Gastroesophageal sphincter (tissue), 4 donors: ENCODE results near the gene NAV2. TPM values are rescaled to one million over a fixed set of nuclear protein-coding genes. Genes with fewer than 3 reads are reported as not detected.

Source experiments
- ATAC-seq: fragments of 150-250 bp; one replicate; pipeline ENCODE4 v1.9.1; 2016; ENCODE audit warnings: mild to moderate bottlenecking, moderate library complexity
- H3K27ac ChIP-seq, 4 donors: fragments of 200-600 bp; sonication (generic) in 3 of 4; 1 replicate in 3 of 4; 2 replicates in 1 of 4; pipeline ENCODE4 v1.5.1; 2016 to 2019
- H3K27me3 ChIP-seq: fragments of 200-600 bp; sonication (generic); one replicate; pipeline ENCODE4 v1.5.1; 2019
- H3K36me3 ChIP-seq, 2 donors: fragments of 200-600 bp; sonication (generic); one replicate each; pipeline ENCODE4 v1.5.1; 2019; ENCODE audit warnings: control low read depth in 1 of 2
- H3K4me1 ChIP-seq, 3 donors: fragments of 200-600 bp; sonication (generic); 1 replicate in 2 of 3; 2 replicates in 1 of 3; pipeline ENCODE4 v1.5.1; 2016 to 2019; ENCODE audit warnings: control low read depth in 2 of 3
- H3K4me3 ChIP-seq, 2 donors: fragments of 200-600 bp; sonication (generic); one replicate each; pipeline ENCODE4 v1.5.1; 2019; ENCODE audit warnings: mild to moderate bottlenecking in 1 of 2, moderate library complexity in 1 of 2
- H3K9me3 ChIP-seq, 3 donors: fragments of 200-600 bp; sonication (generic); one replicate each; pipeline ENCODE4 v1.5.1; 2017 to 2019; ENCODE audit warnings: control low read depth in 2 of 3
- CTCF ChIP-seq, 4 experiments: fragments of 200-600 bp in 2 of 4; fragments of 450-650 bp in 2 of 4; sonication (generic) in 1 of 4; IDR thresholded peaks; one replicate each; pipeline ENCODE4 v1.5.1; 2017 to 2019; ENCODE audit warnings: antibody characterized with exemption in 4 of 4, mild to moderate bottlenecking in 2 of 4, moderate library complexity in 2 of 4
- EP300 ChIP-seq: sonication (generic); formaldehyde crosslinking; IDR thresholded peaks from one replicate; pipeline ENCODE4 v1.6.1; 2017; ENCODE audit warnings: antibody characterized with exemption, mild to moderate bottlenecking
- POLR2A ChIP-seq, 2 donors: fragments of 450-650 bp; IDR thresholded peaks; one replicate each; pipeline ENCODE4 v1.6.1; 2017; ENCODE audit warnings: antibody characterized with exemption in 2 of 2, mild to moderate bottlenecking in 2 of 2, moderate library complexity in 1 of 2
- POLR2AphosphoS5 ChIP-seq: sonication (generic); formaldehyde crosslinking; IDR thresholded peaks from one replicate; pipeline ENCODE4 v1.6.1; 2017; ENCODE audit warnings: antibody characterized with exemption
- WGBS, 2 donors: methylation state at CpG; one replicate each; pipeline ENCODE4 v1.1.5; 2018; ENCODE audit warnings: low coverage in 1 of 2; 5-methylcytosine and 5-hydroxymethylcytosine counted together
- total RNA-seq, 4 donors: library from RNA; depleted of rRNA; stranded (reverse); fragments of >200 nt; gene quantifications; one replicate each; pipeline ENCODE4 v1.1.0, GENCODE V29; 2016

Gene NAV2
- total RNA-seq, 4 donors from 2014 or later: 19.5 to 57.1 (median 43.4) TPM

- H3K4me3 ChIP-seq: no peak overlapping the region
- no peak overlapping the region for H3K27ac ChIP-seq
- H3K27me3 ChIP-seq: no peaks in the 10 kb centered on the region
- ATAC-seq: no peak
- 41 to 68% methylated on average over 4 of the region's 4 CpGs for WGBS, 2 donors
- H3K4me1 ChIP-seq: peaks cover 0 to 39% (median 0%) of the 10 kb centered on the region in 3 donors
- H3K36me3 ChIP-seq: peaks cover 0 to 12% of the 10 kb centered on the region in 2 donors
- no peak for TF ChIP-seq EP300
- no peak for TF ChIP-seq CTCF (IDR thresholded peaks at IDR 0.05)
- no peak for TF ChIP-seq POLR2AphosphoS5
- no peak for TF ChIP-seq POLR2A (IDR thresholded peaks at IDR 0.05)
- H3K9me3 ChIP-seq: no peaks in the 10 kb centered on the region
These were observed 126.5 kb downstream of the NAV2 start for GRCh38 chr11:19838994-19839768.

- no peaks in the 10 kb centered on the region for H3K27me3 ChIP-seq
- H3K36me3 ChIP-seq: peaks cover 0 to 4% of the 10 kb centered on the region in 2 donors
- H3K4me3 ChIP-seq: no peak overlapping the region
- TF ChIP-seq CTCF (IDR thresholded peaks at IDR 0.05) (no peak), POLR2A (IDR thresholded peaks at IDR 0.05) (no peak), EP300 (no peak), POLR2AphosphoS5 (no peak)
- H3K9me3 ChIP-seq: no peaks in the 10 kb centered on the region
- H3K4me1 ChIP-seq: peaks cover 0 to 45% (median 0%) of the 10 kb centered on the region in 3 donors
- no peak overlapping the region for H3K27ac ChIP-seq
- ATAC-seq: no peak
These were observed 128.3 kb downstream of the NAV2 start for GRCh38 chr11:19840961-19841360.

- H3K4me3 ChIP-seq: no peak overlapping the region
- H3K27me3 ChIP-seq: no peaks in the 10 kb centered on the region
- H3K4me1 ChIP-seq: peaks cover 0 to 60% (median 0%) of the 10 kb centered on the region in 3 donors
- no peak for ATAC-seq
- peaks cover 0 to 12% of the 10 kb centered on the region in 2 donors for H3K36me3 ChIP-seq
- H3K9me3 ChIP-seq: no peaks in the 10 kb centered on the region
- no peak for TF ChIP-seq POLR2AphosphoS5
- 83 to 84% methylated on average over 6 to 7 of the region's 7 CpGs for WGBS, 2 donors
- no peak overlapping the region for H3K27ac ChIP-seq
These were observed 129.9 kb downstream of the NAV2 start for GRCh38 chr11:19842505-19842904.

GRCh38 chr11:19843079-19843478 lies 130.4 kb downstream of the NAV2 start:
- Histone ChIP-seq H3K9me3 (no peaks in the 10 kb centered on the region), H3K4me3 (no peak overlapping the region), H3K36me3 (peaks cover 0 to 12% of the 10 kb centered on the region in 2 donors), H3K27ac (no peak overlapping the region), H3K27me3 (no peaks in the 10 kb centered on the region), H3K4me1 (peaks cover 0 to 65% (median 0%) of the 10 kb centered on the region in 3 donors)
- no peak for ATAC-seq
- WGBS, 2 donors: 38 to 66% methylated on average over 1 to 2 of the region's 2 CpGs
- TF ChIP-seq POLR2AphosphoS5 (no peak), POLR2A (IDR thresholded peaks at IDR 0.05) (no peak), EP300 (no peak), CTCF (IDR thresholded peaks at IDR 0.05) (no peak)

- no peak for ATAC-seq
- Histone ChIP-seq H3K27me3 (no peaks in the 10 kb centered on the region), H3K27ac (no peak overlapping the region), H3K4me1 (peaks cover 0 to 62% (median 0%) of the 10 kb centered on the region in 3 donors), H3K36me3 (peaks cover 0 to 12% of the 10 kb centered on the region in 2 donors), H3K9me3 (no peaks in the 10 kb centered on the region), H3K4me3 (no peak overlapping the region)
- TF ChIP-seq CTCF (IDR thresholded peaks at IDR 0.05) (no peak), POLR2A (IDR thresholded peaks at IDR 0.05) (no peak), EP300 (no peak), POLR2AphosphoS5 (no peak)
These were observed 131.4 kb downstream of the NAV2 start for GRCh38 chr11:19844012-19844411.
